GM12874 (cell line): Measurements from ENCODE around the gene NRG2.

Source experiments
- CTCF ChIP-seq: IDR thresholded peaks from 2 replicates; pipeline ENCODE4 v1.5.1; 2011; ENCODE audit warnings: low read depth, mild to moderate bottlenecking, control low read depth, low read length, moderate library complexity; ENCODE audit not compliant: insufficient read depth

The NRG2 gene

GRCh38 chr5:139950436-139950835, 92.7 kb downstream of the NRG2 start:
- no peak for TF ChIP-seq CTCF

- TF ChIP-seq CTCF, result no peak
Observed at GRCh38 chr5:139949710-139950109, 93.4 kb downstream of the NRG2 start.

- no peak for TF ChIP-seq CTCF
Observed at GRCh38 chr5:139947727-139948126, 95.4 kb downstream of the NRG2 start.

- no peak for TF ChIP-seq CTCF
Observed at GRCh38 chr5:139946440-139946839, 96.7 kb downstream of the NRG2 start.

GRCh38 chr5:139946006-139946405, 97.1 kb downstream of the NRG2 start:
- no peak for TF ChIP-seq CTCF

- no peak for TF ChIP-seq CTCF
Observed at GRCh38 chr5:139942243-139942642, 100.9 kb downstream of the NRG2 start.

GRCh38 chr5:139930406-139930805, 112.7 kb downstream of the NRG2 start:
- TF ChIP-seq CTCF, result no peak

GRCh38 chr5:139926797-139927503, 116.1 kb downstream of the NRG2 start:
- no peak for TF ChIP-seq CTCF
